ENCODE data around the gene HHLA2.

DNA sequence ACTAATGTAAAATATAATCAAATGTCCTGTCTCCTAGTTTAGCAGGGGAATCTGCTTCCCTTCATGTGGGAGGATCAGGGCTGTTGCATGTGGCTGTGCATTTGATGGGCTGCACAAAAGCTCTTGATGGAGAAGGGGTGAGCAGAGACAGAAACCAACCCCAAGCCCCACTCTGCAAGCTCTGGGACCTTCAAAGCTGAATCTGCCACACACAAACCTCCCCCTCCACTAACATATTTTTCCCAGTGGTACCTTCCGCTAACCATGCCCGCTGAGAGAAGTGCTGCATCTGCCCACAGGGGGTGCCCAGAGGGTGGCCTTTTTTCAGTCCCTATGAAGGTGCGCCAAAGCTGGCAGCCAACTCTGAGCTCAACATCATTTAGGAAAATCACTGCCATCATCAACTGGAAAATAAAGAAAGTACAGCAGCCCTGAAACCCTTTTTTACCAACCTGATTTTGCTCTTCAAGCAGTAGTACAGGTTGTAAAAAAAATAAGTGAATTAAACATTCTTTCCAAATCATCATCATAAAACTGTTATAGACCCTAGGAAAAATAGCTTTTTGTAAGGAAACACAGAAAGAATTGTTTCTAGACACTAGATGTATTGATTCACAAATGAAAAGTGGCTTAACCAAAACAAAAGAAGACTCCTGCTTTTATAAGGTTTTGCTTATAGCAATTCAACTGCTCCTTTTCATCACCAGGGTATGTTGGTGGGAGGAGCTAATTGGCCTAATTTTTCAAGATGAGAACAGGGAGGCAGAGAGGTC lies 97.0 kb downstream of the HHLA2 start:
- TF ChIP-seq, protein P1, sequence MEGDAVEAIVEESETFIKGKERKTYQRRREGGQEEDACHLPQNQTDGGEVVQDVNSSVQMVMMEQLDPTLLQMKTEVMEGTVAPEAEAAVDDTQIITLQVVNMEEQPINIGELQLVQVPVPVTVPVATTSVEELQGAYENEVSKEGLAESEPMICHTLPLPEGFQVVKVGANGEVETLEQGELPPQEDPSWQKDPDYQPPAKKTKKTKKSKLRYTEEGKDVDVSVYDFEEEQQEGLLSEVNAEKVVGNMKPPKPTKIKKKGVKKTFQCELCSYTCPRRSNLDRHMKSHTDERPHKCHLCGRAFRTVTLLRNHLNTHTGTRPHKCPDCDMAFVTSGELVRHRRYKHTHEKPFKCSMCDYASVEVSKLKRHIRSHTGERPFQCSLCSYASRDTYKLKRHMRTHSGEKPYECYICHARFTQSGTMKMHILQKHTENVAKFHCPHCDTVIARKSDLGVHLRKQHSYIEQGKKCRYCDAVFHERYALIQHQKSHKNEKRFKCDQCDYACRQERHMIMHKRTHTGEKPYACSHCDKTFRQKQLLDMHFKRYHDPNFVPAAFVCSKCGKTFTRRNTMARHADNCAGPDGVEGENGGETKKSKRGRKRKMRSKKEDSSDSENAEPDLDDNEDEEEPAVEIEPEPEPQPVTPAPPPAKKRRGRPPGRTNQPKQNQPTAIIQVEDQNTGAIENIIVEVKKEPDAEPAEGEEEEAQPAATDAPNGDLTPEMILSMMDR (IDR thresholded peaks at IDR 0.05; ENCODE audit: low read depth, low read length): no peak
- TF ChIP-seq POLR2A (IDR thresholded peaks at IDR 0.05; ENCODE audit: extremely low read depth, insufficient read length): no peak
- TF ChIP-seq MYC (IDR thresholded peaks at IDR 0.05; ENCODE audit: low read depth, low read length): no peak
- TF ChIP-seq, protein P2, sequence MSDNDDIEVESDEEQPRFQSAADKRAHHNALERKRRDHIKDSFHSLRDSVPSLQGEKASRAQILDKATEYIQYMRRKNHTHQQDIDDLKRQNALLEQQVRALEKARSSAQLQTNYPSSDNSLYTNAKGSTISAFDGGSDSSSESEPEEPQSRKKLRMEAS (IDR thresholded peaks at IDR 0.05; ENCODE audit: low read depth, low read length): no peak

All from NB4 (cell line).